Measurements from ENCODE around the gene PYGM. TPM values are rescaled to one million over a fixed set of nuclear protein-coding genes. Genes with fewer than 3 reads are reported as not detected.

PYGM gene
- 0.11 and 0.26 TPM in 2 replicates for total RNA-seq

GRCh38 chr11:64759722-64760719, at the start of gene PYGM:
TSS of gene PYGM (minus strand) at chr11:64759974. CDS start at chr11:64759898, 76 bp downstream.

GRCh38 chr11:64803158-64803845, 43.5 kb upstream of the PYGM start, which contains the start of gene MAP4K2:
TSS of gene MAP4K2 (minus strand) at chr11:64803214. CDS start at chr11:64803149, 65 bp downstream.

GRCh38 chr11:64778473-64779298, 18.9 kb upstream of the PYGM start, which contains the start of gene SF1:
TSS of gene SF1 (minus strand) at chr11:64778542. CDS start at chr11:64778392, 150 bp downstream.

GRCh38 chr11:64743591-64744543, 15.9 kb downstream of the PYGM start, which contains the start of gene RASGRP2:
TSS of gene RASGRP2 (minus strand) at chr11:64744142. CDS start at chr11:64742866, 1,276 bp downstream.

GRCh38 chr11:64723117-64723906, 36.5 kb downstream of the PYGM start, which contains the start of gene NRXN2:
TSS of gene NRXN2 (minus strand) at chr11:64723197. CDS start at chr11:64713699, 9,498 bp downstream.

Other genes with a start within 250 kb of the PYGM start
- gene SLC22A11, start 204.0 kb downstream of the PYGM start, total RNA-seq, result not detected in 2 replicates
- not detected in 2 replicates for gene SLC22A12, start 168.8 kb downstream of the PYGM start, total RNA-seq
- not detected in 2 replicates for gene NRXN2, start 36.8 kb downstream of the PYGM start, total RNA-seq
- gene RASGRP2, start 15.8 kb downstream of the PYGM start, total RNA-seq, result 3.0 and 3.4 TPM in 2 replicates
- gene SF1, start 18.6 kb upstream of the PYGM start, total RNA-seq, result 54.5 and 89.6 TPM in 2 replicates
- 47.9 and 67.0 TPM in 2 replicates for gene MAP4K2, start 43.2 kb upstream of the PYGM start, total RNA-seq
- gene MEN1, start 50.6 kb upstream of the PYGM start, total RNA-seq, result 10.8 and 14.8 TPM in 2 replicates
- gene CDC42BPG, start 84.7 kb upstream of the PYGM start, total RNA-seq, result 0.34 and 0.43 TPM in 2 replicates
- 19.3 and 24.4 TPM in 2 replicates for gene EHD1, start 118.6 kb upstream of the PYGM start, total RNA-seq
- gene ATG2A, start 157.2 kb upstream of the PYGM start, total RNA-seq, result 8.8 and 13.9 TPM in 2 replicates
- 5.0 and 9.2 TPM in 2 replicates for gene PPP2R5B, start 164.7 kb upstream of the PYGM start, total RNA-seq
- gene GPHA2, start 175.9 kb upstream of the PYGM start, total RNA-seq, result not detected in 2 replicates
- not detected in 2 replicates for gene MAJIN, start 212.1 kb upstream of the PYGM start, total RNA-seq
- gene BATF2, start 237.0 kb upstream of the PYGM start, total RNA-seq, result 0.52 and 0.54 TPM in 2 replicates